Adrenal gland (tissue), 12 donors: ENCODE data around the gene NYAP1. TPM values are rescaled to one million over a fixed set of nuclear protein-coding genes. Genes with fewer than 3 reads are reported as not detected.
A peak's percentile ranks its signal among the peaks of the same experiment; 100 is the strongest.
"Not testable (repeated sequence)": the region's sequence is repeated elsewhere in the genome, so short reads cannot be mapped to it uniquely, and the experiment has no call there.

Experiments
- DNase-seq, 7 donors: peaks; one replicate each; pipeline ENCODE4 v3.0.0-alpha.2; 2019 to 2020
- H3K27ac ChIP-seq, 5 donors: fragments of 200-600 bp; sonication (generic) in 4 of 5; 1 replicate in 3 of 5; 2 replicates in 2 of 5; pipeline versions ENCODE4 v1.5.1 to v1.8.0; 2016 to 2020; ENCODE audit warnings: mild to moderate bottlenecking in 1 of 5
- H3K27me3 ChIP-seq: fragments of 200-600 bp; 2 replicates; pipeline ENCODE4 v1.8.0; 2021
- H3K36me3 ChIP-seq, 2 donors: fragments of 200-600 bp; replicated peaks in 1 of 2; 1 replicate in 1 of 2; 2 replicates in 1 of 2; pipeline versions ENCODE4 v1.5.1 to v1.8.0; 2018 to 2022
- H3K4me1 ChIP-seq, 2 donors: fragments of 200-600 bp; replicated peaks in 1 of 2; 1 replicate in 1 of 2; 2 replicates in 1 of 2; pipeline versions ENCODE4 v1.5.1 to v1.8.0; 2018 to 2021
- H3K4me3 ChIP-seq, 4 donors: fragments of 200-600 bp; sonication (generic) in 3 of 4; one replicate each; pipeline ENCODE4 v1.5.1; 2016 to 2018
- H3K9me3 ChIP-seq, 3 donors: fragments of 200-600 bp; sonication (generic) in 1 of 3; replicated peaks in 1 of 3; 1 replicate in 2 of 3; 2 replicates in 1 of 3; pipeline versions ENCODE4 v1.5.1 to v1.8.0; 2016 to 2021
- CTCF ChIP-seq, 6 experiments: fragments of 450-650 bp in 4 of 6; fragments of 200-600 bp in 2 of 6; sonication (generic) in 1 of 6; IDR thresholded peaks; 1 replicate in 5 of 6; 2 replicates in 1 of 6; pipeline versions ENCODE4 v1.5.1 to v1.8.0; 2016 to 2021; ENCODE audit warnings: antibody characterized with exemption in 6 of 6, mild to moderate bottlenecking in 2 of 6, moderate library complexity in 1 of 6
- POLR2A ChIP-seq, 2 donors: fragments of 450-650 bp; IDR thresholded peaks; one replicate each; pipeline ENCODE4 v1.6.1; 2017; ENCODE audit warnings: antibody characterized with exemption in 2 of 2, mild to moderate bottlenecking in 2 of 2, moderate library complexity in 1 of 2
- WGBS, 4 donors: extraction: QIAGEN DNeasy Blood & Tissue Kit in 2 of 4; methylation state at CpG; one replicate each; pipeline versions ENCODE4 v1.1.5 to v1.1.7; 2013 to 2017; 5-methylcytosine and 5-hydroxymethylcytosine counted together
- intact Hi-C, 2 donors: fragments of 100-400 bp; cut with DNase I; formaldehyde crosslinking; loops; one replicate each; pipeline versions ENCODE4 v1.14.1 to v1.15.0; 2022 to 2023
- polyA plus RNA-seq, 3 donors: library from polyadenylated mRNA; stranded (reverse); fragments of 200-250 nt in 2 of 3; fragments of 350-450 nt in 1 of 3; fragmentation: Illumina TruSeq in 1 of 3; extraction: RNeasy Lipid Tissue Mini Kit (QIAGEN cat#74804) in 1 of 3; gene quantifications; one replicate each; pipeline ENCODE4 v1.2.3, GENCODE V29; 2013 to 2014
- total RNA-seq, 9 donors: library from RNA; depleted of rRNA in 4 of 9; stranded (reverse); fragments of >200 nt in 4 of 9; fragments of 120-200 nt in 1 of 9; fragmentation: NEBNext Ultra II Directional in 1 of 9; extraction: Animal tissue kit (Norgen Biotek cat#: 25700) in 1 of 9; gene quantifications; one replicate each; pipeline versions ENCODE4 v1.1.0 to v1.2.4, GENCODE V29; 2013 to 2023
- donor health status: healthy with polysubstance abuse.
- donor health status: Bipolar disorder and iron deficiency.
- donor health status: DM: yes; HTN: yes; CAD: no.
- donor health status: DM: no; HTN: no; CAD: no.
- donor health status: DM: no; HTN: no; CAD: no.
- donor health status: DM: yes; HTN: yes; CAD: no.

Gene NYAP1
- total and polyA plus RNA-seq, 12 donors: 0.79 to 26.1 (median 3.2) TPM; not detected in 1

GRCh38 chr7:100492738-100493475 is 9.2 kb downstream of the NYAP1 start:
- Histone ChIP-seq H3K9me3 (no peaks in the 10 kb centered on the region), H3K36me3 (no peaks in the 10 kb centered on the region), H3K4me3 (peak overlapping the region in 1 of 4 donors; percentile 50), H3K4me1 (peaks cover 0 to 4% of the 10 kb centered on the region in 2 donors), H3K27me3 (no peaks in the 10 kb centered on the region), H3K27ac (no peak overlapping the region)
- DNase-seq: no peak
- 88 to 91% (median 90%) methylated on average over 4 to 5 of the region's 5 CpGs for WGBS, 4 donors
- intact Hi-C loops: no loop called here
- no peak for TF ChIP-seq CTCF (IDR thresholded peaks at IDR 0.05)
- no peak for TF ChIP-seq POLR2A (IDR thresholded peaks at IDR 0.05)

GRCh38 chr7:100493476-100494264 is 9.9 kb downstream of the NYAP1 start:
- Histone ChIP-seq H3K27ac (peak overlapping the region in 2 of 5 donors; percentile 8 to 16), H3K36me3 (no peaks in the 10 kb centered on the region), H3K4me3 (peak overlapping the region in 2 of 4 donors; percentile 8 to 50), H3K27me3 (no peaks in the 10 kb centered on the region), H3K4me1 (peaks cover 0 to 4% of the 10 kb centered on the region in 2 donors), H3K9me3 (no peaks in the 10 kb centered on the region)
- peak in 1 of 7 donors; percentile 39 for DNase-seq
- 45 to 52% (median 47%) methylated on average over 18 to 56 of the region's 56 CpGs for WGBS, 4 donors
- TF ChIP-seq POLR2A (IDR thresholded peaks at IDR 0.05) (no peak), CTCF (IDR thresholded peaks at IDR 0.05) (no peak)
- intact Hi-C loops: no loop called here

GRCh38 chr7:100496509-100496908 is 12.8 kb downstream of the NYAP1 start:
- no peaks in the 10 kb centered on the region for H3K36me3 ChIP-seq
- intact Hi-C loops: no loop called here
- H3K27me3 ChIP-seq: no peaks in the 10 kb centered on the region
- no peaks in the 10 kb centered on the region for H3K4me1 ChIP-seq
- H3K9me3 ChIP-seq: no peaks in the 10 kb centered on the region
- no peak for DNase-seq
- WGBS, 4 donors: 70 to 75% (median 73%) methylated on average over 6 of the region's 6 CpGs
- H3K4me3 ChIP-seq: no peak overlapping the region
- no peak overlapping the region for H3K27ac ChIP-seq
- TF ChIP-seq CTCF (IDR thresholded peaks at IDR 0.05) (no peak), POLR2A (IDR thresholded peaks at IDR 0.05) (no peak)

- intact Hi-C loops, H3K9me3 ChIP-seq, H3K4me3 ChIP-seq, DNase-seq, H3K36me3 ChIP-seq, H3K27ac ChIP-seq, H3K27me3 ChIP-seq, H3K4me1 ChIP-seq: not testable (repeated sequence)
- WGBS, 4 donors: 84 to 95% (median 89%) methylated on average over 2 of the region's 2 CpGs
Measured at GRCh38 chr7:100500743-100501142, 17.0 kb downstream of the NYAP1 start.

GRCh38 chr7:100504031-100504430 is 20.3 kb downstream of the NYAP1 start:
- H3K27me3 ChIP-seq, DNase-seq, H3K36me3 ChIP-seq, H3K9me3 ChIP-seq, intact Hi-C loops, H3K27ac ChIP-seq, H3K4me3 ChIP-seq, H3K4me1 ChIP-seq: not testable (repeated sequence)
- 91 to 98% (median 94%) methylated on average over 3 of the region's 3 CpGs for WGBS, 4 donors
